Measurements from ENCODE around the gene PXDN.
"Not testable (repeated sequence)": the region's sequence is repeated elsewhere in the genome, so short reads cannot be mapped to it uniquely, and the experiment has no call there.

PXDN gene

GRCh38 chr2:1781291-1782080, 37.2 kb upstream of the PXDN start:
- TF ChIP-seq CTCF (conservative IDR thresholded peaks at IDR 0.05; ENCODE audit: control insufficient read depth, insufficient read depth, low read depth, low read length), result no peak
- no peak for DNase-seq (ENCODE audit: low read depth)

GRCh38 chr2:1780693-1781092, 36.4 kb upstream of the PXDN start:
- DNase-seq (ENCODE audit: low read depth), result no peak
- H3K4me3 ChIP-seq (ENCODE audit: control insufficient read depth, low read depth, low read length), result no peak overlapping the region
- no peak for TF ChIP-seq CTCF (conservative IDR thresholded peaks at IDR 0.05; ENCODE audit: control insufficient read depth, insufficient read depth, low read depth, low read length)

More at GRCh38 chr2:1781291-1782080, 37.2 kb upstream of the PXDN start:
- H3K4me3 ChIP-seq (ENCODE audit: control insufficient read depth, low read depth, low read length), result no peak overlapping the region

- not testable (repeated sequence) for DNase-seq (ENCODE audit: low read depth)
Observed at GRCh38 chr2:1780054-1780453, 35.7 kb upstream of the PXDN start.

GRCh38 chr2:1778566-1778965, 34.3 kb upstream of the PXDN start:
- DNase-seq (ENCODE audit: low read depth), result no peak
- no peak overlapping the region for H3K4me3 ChIP-seq (ENCODE audit: control insufficient read depth, low read depth, low read length)
- TF ChIP-seq CTCF (conservative IDR thresholded peaks at IDR 0.05; ENCODE audit: control insufficient read depth, insufficient read depth, low read depth, low read length), result no peak

More at GRCh38 chr2:1780054-1780453, 35.7 kb upstream of the PXDN start:
- not testable (repeated sequence) for H3K4me3 ChIP-seq (ENCODE audit: control insufficient read depth, low read depth, low read length)

- no peak for DNase-seq (ENCODE audit: low read depth)
- no peak overlapping the region for H3K4me3 ChIP-seq (ENCODE audit: control insufficient read depth, low read depth, low read length)
- TF ChIP-seq CTCF (conservative IDR thresholded peaks at IDR 0.05; ENCODE audit: control insufficient read depth, insufficient read depth, low read depth, low read length), result no peak
Observed at GRCh38 chr2:1777781-1778180, 33.5 kb upstream of the PXDN start.

GRCh38 chr2:1777156-1777555, 32.8 kb upstream of the PXDN start:
- no peak for TF ChIP-seq CTCF (conservative IDR thresholded peaks at IDR 0.05; ENCODE audit: control insufficient read depth, insufficient read depth, low read depth, low read length)
- no peak for DNase-seq (ENCODE audit: low read depth)
- no peak overlapping the region for H3K4me3 ChIP-seq (ENCODE audit: control insufficient read depth, low read depth, low read length)

GRCh38 chr2:1775511-1776035, 31.3 kb upstream of the PXDN start:
- no peak for DNase-seq (ENCODE audit: low read depth)
- TF ChIP-seq CTCF (conservative IDR thresholded peaks at IDR 0.05; ENCODE audit: control insufficient read depth, insufficient read depth, low read depth, low read length), result no peak
- H3K4me3 ChIP-seq (ENCODE audit: control insufficient read depth, low read depth, low read length), result no peak overlapping the region
